HS-5 (cell line): Measurements from ENCODE around the gene KIF13A.
"Not testable (repeated sequence)": the region's sequence is repeated elsewhere in the genome, so short reads cannot be mapped to it uniquely, and the experiment has no call there.

Source experiments
- DNase-seq: peaks from one replicate; pipeline ENCODE4 v3.0.0-alpha.2; 2012; ENCODE audit warnings: low read depth

The KIF13A gene

DNA sequence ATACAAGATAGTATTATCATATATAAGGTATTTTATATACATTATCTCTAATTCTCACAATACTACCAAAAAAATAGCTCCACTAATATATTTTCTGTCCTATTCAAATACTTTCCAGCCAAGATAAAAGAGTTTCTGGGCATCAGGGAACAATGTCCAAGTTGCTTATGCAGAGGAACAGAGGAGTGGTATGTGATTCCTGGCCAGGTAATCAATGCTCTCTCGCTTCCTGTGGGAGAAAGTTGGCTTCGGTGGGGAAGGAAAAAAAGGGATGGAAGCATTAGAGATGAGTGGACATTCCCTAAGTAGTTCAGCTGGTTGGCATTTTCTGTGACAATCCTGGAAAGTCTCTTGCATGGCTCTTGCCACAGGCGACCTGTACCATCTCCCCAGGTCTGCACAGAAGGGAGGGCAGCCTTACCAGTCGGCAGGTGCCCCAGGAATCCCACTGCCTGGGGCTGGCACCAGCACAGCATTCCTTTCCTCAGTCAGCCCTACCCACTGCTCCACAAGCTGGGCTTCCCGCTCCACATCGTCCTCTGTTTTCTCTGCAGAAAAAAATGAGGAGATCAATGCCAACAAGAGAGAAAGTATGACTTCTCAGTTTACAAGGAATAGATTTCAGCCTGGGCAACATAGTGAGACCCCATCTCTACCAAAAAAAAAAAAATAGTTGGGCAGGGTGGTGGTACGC, 202.2 kb downstream of the KIF13A start:
- DNase-seq: no peak

DNA sequence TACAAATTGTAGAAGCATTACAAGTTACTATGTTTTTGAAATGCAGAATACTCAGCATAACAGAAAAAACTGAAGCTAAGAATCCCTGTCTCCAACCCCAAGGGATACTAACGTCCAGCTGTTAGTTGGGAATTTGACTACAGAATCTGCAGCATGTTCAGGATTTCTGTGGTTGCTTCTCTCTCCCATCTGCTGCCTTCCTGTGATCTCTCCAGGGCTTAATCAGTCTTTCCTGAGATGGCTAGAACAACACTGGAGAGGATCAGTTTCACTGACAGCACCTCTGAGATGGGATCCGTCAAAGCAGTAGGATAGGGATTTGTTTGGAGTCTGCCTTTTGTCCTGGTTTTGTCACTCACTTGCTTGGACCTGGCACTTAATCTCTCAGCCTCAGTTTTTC, 207.4 kb downstream of the KIF13A start:
- no peak for DNase-seq

DNA sequence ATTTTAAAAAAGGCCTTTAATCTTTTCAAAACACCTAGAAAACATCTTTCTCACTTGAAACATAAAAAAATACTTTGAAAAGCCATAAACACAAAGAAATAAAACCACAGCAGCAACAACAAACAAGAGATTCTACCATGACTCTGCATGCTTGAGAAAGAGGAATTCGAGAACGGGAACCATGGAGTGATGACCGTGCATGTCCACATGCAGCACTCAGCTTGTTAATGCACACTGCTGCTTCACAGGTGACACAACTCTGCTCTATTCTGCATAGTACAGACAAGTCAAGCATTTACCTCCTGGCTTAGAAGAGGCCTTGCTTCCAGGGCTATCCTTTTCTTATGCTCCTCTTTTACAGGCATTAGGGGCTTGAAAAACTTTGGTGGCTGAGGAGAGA, 215.8 kb downstream of the KIF13A start:
- DNase-seq: no peak

DNA sequence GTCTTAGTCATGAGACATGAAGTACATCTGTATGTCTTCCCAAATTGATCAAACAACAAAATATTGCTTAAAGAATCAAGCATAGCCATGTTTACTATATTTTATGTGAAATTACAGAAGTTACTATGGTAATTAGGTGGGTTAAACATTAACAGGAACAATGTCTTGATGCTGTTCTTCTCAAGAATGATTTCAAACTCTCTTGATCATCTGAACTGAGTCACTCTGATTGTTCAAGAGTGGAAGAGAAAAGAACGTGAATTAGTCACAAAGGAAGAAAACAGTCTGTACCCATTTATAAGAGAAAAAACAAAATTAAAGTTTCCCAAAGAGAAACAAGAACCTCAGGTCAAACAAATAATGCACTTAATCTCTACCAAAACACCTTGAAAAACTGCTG, 218.6 kb downstream of the KIF13A start:
- no peak for DNase-seq

GRCh38 chr6:17768388-17768787, 219.0 kb downstream of the KIF13A start:
- no peak for DNase-seq

- no peak for DNase-seq
These were observed 224.8 kb downstream of the KIF13A start for GRCh38 chr6:17762651-17763050.

DNA sequence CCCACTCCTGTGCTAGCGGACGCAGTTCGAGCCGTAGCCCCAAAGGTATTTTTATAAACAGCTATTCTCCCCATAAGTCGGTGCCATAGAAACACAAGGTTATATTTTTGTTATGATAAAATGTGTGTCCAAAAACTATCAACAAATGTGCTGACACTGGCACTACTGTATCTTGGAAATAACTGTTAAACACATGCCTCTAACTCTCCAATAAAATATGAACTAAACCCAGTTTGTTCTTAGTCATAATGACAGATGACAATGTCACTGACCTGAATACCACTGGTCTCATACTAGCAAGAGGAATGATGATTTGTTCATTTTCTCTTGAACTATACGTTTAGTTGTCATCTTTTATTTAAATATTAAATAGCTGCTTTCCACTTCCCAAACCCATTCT, 229.3 kb downstream of the KIF13A start:
- DNase-seq: no peak

DNA sequence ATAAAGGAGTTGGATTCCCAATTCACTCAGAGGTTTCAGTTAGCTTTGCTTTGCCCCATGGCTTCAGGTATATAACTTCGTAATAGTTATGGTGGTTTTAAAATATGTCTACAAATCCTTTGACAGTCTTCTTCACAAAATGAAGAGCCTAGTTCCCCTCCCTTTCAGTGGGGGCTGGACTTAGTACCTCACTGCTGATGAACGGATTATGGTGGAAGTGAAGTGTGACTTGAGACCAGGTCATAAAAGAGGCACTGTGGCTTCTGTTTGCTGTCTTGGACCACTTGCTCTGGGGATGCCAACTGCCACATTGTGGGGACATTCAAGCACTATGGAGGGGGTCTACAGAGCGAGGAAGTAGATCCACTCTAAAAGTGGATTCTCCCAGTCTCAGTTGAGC, 233.2 kb downstream of the KIF13A start:
- DNase-seq: no peak

- not testable (repeated sequence) for DNase-seq
These were observed 242.1 kb downstream of the KIF13A start for GRCh38 chr6:17745324-17745723.

DNA sequence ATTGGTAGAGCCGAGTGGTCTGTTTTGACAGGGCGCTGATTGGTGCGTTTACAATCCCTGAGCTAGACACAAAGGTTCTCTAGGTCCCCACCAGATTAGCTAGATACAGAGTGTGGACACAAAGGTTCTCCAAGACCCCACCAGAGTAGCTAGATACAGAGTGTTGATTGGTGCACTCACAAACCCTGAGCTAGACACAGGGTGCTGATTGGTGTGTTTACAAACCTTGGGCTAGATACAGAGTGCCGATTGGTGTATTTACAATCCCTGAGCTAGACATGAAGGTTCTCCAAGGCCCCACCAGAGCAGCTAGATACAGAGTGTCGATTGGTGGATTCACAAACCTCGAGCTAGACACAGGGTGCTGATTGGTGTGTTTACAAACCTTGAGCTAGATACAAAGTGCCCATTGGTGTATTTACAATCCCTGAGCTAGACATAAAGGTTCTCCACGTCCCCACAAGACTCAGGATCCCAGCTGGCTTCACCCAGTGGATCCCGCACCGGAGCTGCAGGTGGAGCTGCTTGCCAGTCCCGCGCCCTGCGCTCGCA, 242.6 kb downstream of the KIF13A start:
- not testable (repeated sequence) for DNase-seq

GRCh38 chr6:17744019-17744756, 243.2 kb downstream of the KIF13A start:
- DNase-seq: no peak

DNA sequence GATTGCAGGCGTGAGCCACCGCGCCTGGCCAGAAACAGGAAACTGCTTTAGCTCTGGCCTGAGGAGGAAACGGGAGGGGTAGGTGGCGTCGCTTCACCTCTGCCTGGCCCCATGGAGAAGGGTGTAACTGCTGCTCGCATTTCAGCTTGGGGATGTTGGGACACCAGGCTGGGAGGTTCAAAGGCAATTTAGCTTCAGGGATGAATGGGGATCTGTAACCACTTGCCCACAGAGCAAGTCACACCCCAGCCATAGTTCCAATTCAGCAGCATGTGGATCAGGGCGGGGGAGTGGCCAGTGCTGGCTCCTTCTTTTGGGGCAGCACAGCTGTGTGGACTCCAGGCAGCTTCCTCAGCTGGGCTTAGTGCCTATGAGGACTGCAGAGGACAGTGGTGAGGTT, 245.9 kb downstream of the KIF13A start:
- no peak for DNase-seq

DNA sequence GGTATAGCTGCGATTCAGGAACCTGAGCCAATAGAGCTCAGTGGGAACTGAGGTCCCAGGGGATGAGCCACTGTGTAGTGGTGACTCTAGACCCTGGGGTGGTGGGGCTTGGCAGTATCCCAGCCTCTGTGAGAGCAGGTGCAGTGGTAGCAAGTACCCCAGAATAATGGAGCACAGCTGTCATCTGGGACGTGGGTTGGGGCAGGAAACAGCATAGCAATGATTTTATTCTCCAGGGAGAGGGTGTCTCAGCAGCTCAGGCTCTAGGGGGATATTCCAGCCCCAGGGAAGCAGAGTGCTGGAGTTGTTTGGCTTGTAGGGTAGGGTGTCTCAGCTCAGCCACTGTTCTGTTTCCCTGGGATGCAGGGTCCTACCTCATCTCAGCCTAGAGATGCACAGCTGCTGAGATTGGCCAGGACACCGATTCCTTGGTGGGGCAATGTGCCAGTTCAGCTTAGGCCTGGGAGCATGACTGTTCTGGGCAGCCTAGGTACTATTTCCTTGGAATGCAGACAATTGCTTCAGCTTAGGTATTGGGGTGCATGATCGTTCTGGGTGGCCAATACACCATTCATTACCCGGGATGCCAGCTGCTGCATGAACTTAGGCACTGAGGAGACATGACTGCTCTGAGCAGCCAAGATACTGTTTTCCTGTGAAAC, 246.7 kb downstream of the KIF13A start:
- DNase-seq: no peak

DNA sequence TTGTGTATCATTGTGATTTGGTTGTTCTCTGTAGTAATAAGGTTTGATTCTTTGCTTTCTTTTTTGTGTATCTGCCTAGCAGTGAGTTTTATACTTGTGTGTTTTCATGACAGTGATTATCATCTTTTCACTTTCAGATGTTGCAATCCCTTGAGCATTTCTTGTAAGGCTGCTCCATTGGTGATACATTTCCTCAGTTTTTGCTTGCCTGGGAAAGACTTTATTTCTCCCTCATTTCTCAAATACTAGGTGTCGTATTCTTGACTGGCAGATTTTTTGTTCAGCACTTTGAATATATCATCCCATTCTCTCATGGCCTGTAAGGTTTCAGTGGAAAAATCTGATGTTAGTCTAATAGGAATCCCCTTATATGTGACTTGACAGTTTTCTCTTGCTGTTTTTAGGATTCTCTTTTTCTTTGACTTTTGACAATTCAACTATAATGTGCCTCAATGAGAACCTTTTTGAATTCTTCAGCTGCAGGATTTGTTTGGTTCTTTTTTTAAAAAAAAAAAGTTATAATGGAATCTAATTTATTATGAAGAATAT, 249.7 kb downstream of the KIF13A start:
- no peak for DNase-seq

DNA sequence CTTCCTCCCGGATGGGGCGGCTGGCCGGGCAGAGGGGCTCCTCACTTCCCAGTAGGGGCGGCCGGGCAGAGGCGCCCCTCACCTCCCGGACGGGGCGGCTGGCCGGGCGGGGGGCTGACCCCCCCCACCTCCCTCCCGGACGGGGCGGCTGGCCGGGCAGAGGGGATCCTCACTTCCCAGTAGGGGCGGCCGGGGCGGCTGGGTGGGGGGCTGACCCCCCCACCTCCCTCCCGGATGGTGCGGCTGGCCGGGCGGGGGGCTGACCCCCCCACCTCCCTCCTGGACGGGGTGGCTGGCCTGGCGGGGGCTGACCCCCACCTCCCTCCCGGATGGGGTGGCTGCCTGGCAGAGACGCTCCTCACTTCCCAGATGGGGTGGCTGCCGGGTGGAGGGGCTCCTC, 252.1 kb downstream of the KIF13A start:
- not testable (repeated sequence) for DNase-seq

DNA sequence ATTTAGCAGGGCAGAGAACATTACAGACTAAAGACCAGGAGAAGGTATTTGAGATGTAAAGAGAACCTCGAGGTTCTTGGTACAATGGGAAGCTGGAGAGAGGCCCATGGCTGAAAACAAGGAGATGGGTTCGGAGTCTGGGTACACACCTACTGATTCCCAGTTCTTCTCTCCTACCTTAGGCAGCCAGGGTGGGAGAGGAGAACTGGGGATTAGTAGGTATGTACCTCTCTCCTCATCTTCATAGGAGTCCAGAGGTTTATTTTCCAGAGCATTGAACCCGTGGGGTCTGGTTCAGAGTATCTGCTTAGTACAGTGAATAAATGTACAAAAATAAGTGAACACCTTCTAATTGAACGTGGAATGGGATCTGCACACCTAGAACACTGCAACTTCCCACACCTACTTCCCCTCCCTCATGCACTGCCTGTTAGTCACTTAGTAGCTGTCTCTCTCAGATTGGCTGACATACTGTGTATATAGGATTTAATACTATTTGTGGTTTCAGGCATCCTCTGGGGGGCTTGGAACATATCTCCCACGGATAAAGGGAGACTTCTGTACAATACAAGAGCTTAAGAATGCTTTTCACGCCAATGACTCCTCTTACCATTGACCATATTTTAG, 257.2 kb downstream of the KIF13A start:
- no peak for DNase-seq

- DNase-seq: no peak
These were observed 258.0 kb downstream of the KIF13A start for GRCh38 chr6:17729223-17730077.

- no peak for DNase-seq
These were observed 258.7 kb downstream of the KIF13A start for GRCh38 chr6:17728551-17729222.

DNA sequence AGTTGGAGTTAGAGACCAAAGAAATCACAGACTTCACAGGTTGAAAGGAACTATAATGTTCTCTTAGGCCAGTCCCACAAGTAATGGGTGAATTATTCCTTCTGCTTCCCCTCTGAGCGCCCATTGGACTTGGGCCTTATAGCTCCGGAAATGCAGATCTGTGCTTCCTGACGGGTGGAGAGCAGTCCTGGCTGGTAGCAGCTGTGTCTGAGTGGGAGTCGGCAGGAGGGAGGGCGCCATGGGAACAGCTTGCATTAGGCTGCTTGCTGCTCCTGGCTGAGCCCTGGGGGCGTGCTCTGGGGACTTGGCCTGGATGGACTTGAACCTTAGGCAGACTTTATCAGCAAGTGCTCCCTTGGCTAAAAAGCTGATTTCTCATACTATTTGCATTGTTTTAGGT, 262.4 kb downstream of the KIF13A start:
- DNase-seq: no peak

DNA sequence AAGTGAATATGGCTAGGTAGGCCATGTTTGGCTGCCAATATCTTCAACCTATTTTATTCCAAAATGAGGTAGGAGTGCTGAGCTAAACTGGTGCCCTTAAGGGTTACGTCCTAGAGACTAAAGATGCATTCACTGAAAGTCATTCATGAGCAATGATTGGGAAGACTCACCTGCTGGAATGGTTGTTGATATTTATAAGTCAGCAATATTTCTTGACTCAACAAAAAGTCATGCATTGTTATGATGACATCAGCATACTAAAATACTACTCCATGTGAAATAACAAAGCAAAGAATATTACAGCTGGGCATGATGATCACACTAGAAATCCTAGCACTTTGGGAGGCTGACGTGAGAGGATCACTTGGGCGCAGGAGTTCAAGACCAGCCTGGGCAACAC, 263.1 kb downstream of the KIF13A start:
- DNase-seq: no peak

GRCh38 chr6:17721671-17722070, 265.8 kb downstream of the KIF13A start:
- no peak for DNase-seq
